Ishikawa (cell line): ENCODE results near the gene MRPS2.

Experiments
- CREB1 ChIP-seq: IDR thresholded peaks from 2 replicates; pipeline ENCODE4 v1.6.1; 2012; ENCODE audit warnings: low read depth
- EGR1 ChIP-seq: IDR thresholded peaks from 2 replicates; pipeline ENCODE4 v1.6.1; 2012
- EP300 ChIP-seq: IDR thresholded peaks from 2 replicates; pipeline ENCODE4 v1.6.1; 2012; ENCODE audit warnings: borderline replicate concordance
- RAD21 ChIP-seq: IDR thresholded peaks from 2 replicates; pipeline ENCODE4 v1.6.1; 2012; ENCODE audit warnings: low read depth
- TAF1 ChIP-seq: IDR thresholded peaks from 2 replicates; pipeline ENCODE4 v1.6.1; 2012; ENCODE audit warnings: low read depth, mild to moderate bottlenecking
- YY1 ChIP-seq: IDR thresholded peaks from 2 replicates; pipeline ENCODE4 v1.6.1; 2012; ENCODE audit warnings: low read depth
- TF ChIP-seq, protein P1 (sequence below): IDR thresholded peaks from 2 replicates; pipeline ENCODE4 v1.6.1; 2012; ENCODE audit warnings: low read depth, mild to moderate bottlenecking
- TF ChIP-seq, protein P2 (sequence below): IDR thresholded peaks from 2 replicates; pipeline ENCODE4 v1.6.1; 2012
- TF ChIP-seq, protein P3 (sequence below): IDR thresholded peaks from 2 replicates; pipeline ENCODE4 v1.6.1; 2012

DNA sequence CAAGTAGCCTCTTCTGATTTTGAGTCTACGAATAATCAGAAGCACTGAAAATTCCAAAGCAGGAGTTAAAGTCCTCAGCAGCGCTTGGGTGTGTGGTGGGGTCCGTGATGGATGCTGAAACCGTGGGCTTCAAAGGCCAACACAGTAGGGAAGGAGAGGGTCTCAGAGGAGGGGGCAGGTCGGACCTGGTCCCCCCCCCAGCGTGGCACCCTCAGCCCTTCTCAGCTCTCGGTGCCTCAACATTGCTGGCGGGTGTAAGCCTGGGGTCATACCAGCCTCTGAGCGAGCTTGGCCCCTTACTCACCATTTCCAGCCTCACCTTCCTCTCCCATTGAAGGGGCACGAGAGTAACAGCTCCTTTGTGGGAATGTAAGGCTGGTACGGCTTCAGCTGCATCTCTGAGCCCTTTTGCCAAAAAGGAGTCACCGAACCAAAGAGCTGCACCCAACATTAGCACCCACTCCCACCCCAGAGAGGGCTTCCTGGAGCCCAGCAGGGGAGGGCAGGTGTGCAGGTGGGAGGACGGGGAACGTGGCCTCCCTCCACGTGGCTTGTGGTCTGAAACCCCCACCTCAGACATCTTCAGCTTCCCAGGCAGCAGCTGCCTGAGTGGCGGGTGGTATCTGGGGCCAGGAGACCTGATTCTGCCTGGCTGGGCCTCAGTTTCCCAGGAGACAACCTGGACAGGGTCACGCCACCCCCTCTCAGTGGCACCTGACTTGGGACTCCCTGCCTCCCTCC is 14.0 kb downstream of the MRPS2 start:
- TF ChIP-seq EGR1, result no peak
- TF ChIP-seq RAD21, result no peak
- TF ChIP-seq, protein P1, sequence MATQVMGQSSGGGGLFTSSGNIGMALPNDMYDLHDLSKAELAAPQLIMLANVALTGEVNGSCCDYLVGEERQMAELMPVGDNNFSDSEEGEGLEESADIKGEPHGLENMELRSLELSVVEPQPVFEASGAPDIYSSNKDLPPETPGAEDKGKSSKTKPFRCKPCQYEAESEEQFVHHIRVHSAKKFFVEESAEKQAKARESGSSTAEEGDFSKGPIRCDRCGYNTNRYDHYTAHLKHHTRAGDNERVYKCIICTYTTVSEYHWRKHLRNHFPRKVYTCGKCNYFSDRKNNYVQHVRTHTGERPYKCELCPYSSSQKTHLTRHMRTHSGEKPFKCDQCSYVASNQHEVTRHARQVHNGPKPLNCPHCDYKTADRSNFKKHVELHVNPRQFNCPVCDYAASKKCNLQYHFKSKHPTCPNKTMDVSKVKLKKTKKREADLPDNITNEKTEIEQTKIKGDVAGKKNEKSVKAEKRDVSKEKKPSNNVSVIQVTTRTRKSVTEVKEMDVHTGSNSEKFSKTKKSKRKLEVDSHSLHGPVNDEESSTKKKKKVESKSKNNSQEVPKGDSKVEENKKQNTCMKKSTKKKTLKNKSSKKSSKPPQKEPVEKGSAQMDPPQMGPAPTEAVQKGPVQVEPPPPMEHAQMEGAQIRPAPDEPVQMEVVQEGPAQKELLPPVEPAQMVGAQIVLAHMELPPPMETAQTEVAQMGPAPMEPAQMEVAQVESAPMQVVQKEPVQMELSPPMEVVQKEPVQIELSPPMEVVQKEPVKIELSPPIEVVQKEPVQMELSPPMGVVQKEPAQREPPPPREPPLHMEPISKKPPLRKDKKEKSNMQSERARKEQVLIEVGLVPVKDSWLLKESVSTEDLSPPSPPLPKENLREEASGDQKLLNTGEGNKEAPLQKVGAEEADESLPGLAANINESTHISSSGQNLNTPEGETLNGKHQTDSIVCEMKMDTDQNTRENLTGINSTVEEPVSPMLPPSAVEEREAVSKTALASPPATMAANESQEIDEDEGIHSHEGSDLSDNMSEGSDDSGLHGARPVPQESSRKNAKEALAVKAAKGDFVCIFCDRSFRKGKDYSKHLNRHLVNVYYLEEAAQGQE, result no peak
- no peak for TF ChIP-seq EP300
- TF ChIP-seq CREB1, result no peak
- TF ChIP-seq, protein P2, sequence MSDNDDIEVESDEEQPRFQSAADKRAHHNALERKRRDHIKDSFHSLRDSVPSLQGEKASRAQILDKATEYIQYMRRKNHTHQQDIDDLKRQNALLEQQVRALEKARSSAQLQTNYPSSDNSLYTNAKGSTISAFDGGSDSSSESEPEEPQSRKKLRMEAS, result no peak
- TF ChIP-seq TAF1, result no peak
- TF ChIP-seq YY1, result no peak
- TF ChIP-seq, protein P3, sequence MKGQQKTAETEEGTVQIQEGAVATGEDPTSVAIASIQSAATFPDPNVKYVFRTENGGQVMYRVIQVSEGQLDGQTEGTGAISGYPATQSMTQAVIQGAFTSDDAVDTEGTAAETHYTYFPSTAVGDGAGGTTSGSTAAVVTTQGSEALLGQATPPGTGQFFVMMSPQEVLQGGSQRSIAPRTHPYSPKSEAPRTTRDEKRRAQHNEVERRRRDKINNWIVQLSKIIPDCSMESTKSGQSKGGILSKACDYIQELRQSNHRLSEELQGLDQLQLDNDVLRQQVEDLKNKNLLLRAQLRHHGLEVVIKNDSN, result no peak
